Skeletal muscle satellite cell (primary cell): Measurements from ENCODE around the gene KLRK1.
"Not testable (repeated sequence)": the region's sequence is repeated elsewhere in the genome, so short reads cannot be mapped to it uniquely, and the experiment has no call there.

Experiments used
- H3K27me3 ChIP-seq: 2 replicates; pipeline ENCODE4 v1.7.0; 2013; ENCODE audit warnings: low read length; ENCODE audit not compliant: control insufficient read depth, insufficient read depth
- H3K36me3 ChIP-seq: 2 replicates; pipeline ENCODE4 v1.7.0; 2013; ENCODE audit warnings: mild to moderate bottlenecking, control low read depth, low read length; ENCODE audit not compliant: insufficient read depth
- H3K4me1 ChIP-seq: 2 replicates; pipeline ENCODE4 v1.7.0; 2013; ENCODE audit warnings: low read length; ENCODE audit not compliant: control insufficient read depth, insufficient read depth
- H3K4me2 ChIP-seq: 2 replicates; pipeline ENCODE4 v1.7.0; 2013; ENCODE audit warnings: mild to moderate bottlenecking, low read length
- H3K4me3 ChIP-seq: 2 replicates; pipeline ENCODE4 v1.7.0; 2013; ENCODE audit warnings: low read length
- H3K9ac ChIP-seq: 2 replicates; pipeline ENCODE4 v1.7.0; 2013; ENCODE audit warnings: mild to moderate bottlenecking, low read depth, low read length, moderate library complexity
- H3K9me3 ChIP-seq: replicated peaks from 2 replicates; pipeline ENCODE4 v1.7.0; 2013; ENCODE audit warnings: mild to moderate bottlenecking, control low read depth, low read length

The KLRK1 gene

DNA sequence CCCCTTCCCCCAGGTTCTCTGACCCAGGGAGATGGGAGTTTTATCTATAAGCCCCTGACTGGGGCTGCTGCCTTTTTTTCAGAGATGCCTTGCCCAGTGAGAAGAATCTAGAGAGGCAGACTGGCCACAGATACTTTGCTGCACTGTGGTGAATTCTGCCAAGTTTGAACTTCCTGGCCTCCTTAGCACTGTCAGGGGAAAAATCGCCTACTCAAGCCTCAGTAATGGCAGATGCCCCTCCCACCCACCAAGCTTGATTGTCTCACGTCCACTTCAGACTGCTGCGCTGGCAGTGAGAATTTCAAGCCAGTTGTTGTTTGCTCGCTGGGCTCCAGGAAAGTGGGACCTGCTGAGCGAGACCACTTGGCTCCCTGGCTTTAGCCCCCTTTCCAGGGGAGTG is 31.7 kb downstream of the KLRK1 start:
- Histone ChIP-seq H3K27me3 (no peaks in the 10 kb centered on the region), H3K4me3 (no peak overlapping the region), H3K9me3 (no peaks in the 10 kb centered on the region), H3K4me2 (no peak overlapping the region), H3K36me3 (no peaks in the 10 kb centered on the region), H3K9ac (no peak overlapping the region), H3K4me1 (peaks cover 23% of the 10 kb centered on the region)

DNA sequence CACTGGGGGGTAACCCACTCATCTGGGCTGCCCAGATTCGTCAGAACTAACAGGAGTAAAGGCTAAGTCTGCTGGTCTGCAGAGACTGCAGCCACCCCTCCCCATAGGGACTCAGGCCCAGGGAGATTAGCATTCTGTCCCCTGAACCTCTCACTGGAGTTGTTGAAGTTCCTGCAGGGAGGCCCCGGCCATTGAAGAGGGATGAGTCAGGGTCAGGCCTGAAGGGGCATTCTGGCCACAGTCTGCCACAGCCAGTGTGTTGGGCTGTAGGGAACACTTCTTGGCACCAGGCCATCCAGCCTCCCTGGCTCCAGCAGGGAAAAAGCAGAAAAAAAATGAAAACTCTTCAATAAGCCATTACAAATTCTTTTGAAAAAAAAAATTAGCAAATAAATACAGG is 35.3 kb downstream of the KLRK1 start:
- Histone ChIP-seq H3K4me1 (peaks cover 7% of the 10 kb centered on the region), H3K36me3 (no peaks in the 10 kb centered on the region), H3K9ac (no peak overlapping the region), H3K4me2 (no peak overlapping the region), H3K9me3 (no peaks in the 10 kb centered on the region), H3K27me3 (no peaks in the 10 kb centered on the region), H3K4me3 (no peak overlapping the region)

DNA sequence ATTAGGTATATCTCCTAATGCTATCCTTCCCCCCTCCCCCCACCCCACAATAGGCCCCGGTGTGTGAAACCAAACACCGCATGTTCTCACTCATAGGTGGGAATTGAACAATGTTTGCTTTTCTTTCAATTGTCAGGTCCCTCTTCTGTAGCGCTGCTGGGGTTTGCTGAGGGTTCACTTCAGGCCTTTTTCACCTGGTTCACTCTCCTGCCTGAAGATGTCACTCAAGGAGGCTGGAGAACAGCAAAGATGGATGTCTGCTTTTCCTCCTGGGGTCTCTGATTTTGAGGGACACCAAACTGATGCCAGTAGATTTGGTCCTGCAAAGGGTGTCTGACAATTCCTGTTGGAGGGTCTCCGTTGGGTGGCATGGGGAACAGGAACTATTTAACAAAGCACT is 35.8 kb downstream of the KLRK1 start:
- no peak overlapping the region for H3K4me3 ChIP-seq
- H3K4me2 ChIP-seq = no peak overlapping the region
- no peaks in the 10 kb centered on the region for H3K27me3 ChIP-seq
- H3K9me3 ChIP-seq = no peaks in the 10 kb centered on the region
- H3K4me1 ChIP-seq = peaks cover 7% of the 10 kb centered on the region
- no peaks in the 10 kb centered on the region for H3K36me3 ChIP-seq
- H3K9ac ChIP-seq = no peak overlapping the region

DNA sequence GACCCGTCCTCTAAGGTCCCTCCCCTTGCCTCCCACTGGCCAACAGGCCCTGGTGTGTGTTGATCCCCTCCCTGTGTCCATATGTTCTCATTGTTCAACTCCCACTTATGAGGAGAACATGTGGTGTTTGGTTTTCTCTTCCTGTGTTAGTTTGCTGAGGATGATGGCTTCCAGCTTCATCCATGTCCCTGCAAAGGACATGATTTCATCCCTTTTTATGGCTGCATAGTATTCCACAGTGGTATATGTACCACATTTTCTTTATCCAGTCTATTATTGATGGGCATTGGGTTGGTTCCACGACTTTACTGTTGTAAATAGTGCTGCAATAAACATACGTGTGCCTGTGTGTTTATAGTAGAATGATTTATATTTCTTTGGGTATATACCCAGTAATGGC is 38.4 kb downstream of the KLRK1 start:
- H3K4me1 ChIP-seq, H3K4me3 ChIP-seq, H3K9ac ChIP-seq, H3K4me2 ChIP-seq, H3K9me3 ChIP-seq, H3K36me3 ChIP-seq, H3K27me3 ChIP-seq: not testable (repeated sequence)

DNA sequence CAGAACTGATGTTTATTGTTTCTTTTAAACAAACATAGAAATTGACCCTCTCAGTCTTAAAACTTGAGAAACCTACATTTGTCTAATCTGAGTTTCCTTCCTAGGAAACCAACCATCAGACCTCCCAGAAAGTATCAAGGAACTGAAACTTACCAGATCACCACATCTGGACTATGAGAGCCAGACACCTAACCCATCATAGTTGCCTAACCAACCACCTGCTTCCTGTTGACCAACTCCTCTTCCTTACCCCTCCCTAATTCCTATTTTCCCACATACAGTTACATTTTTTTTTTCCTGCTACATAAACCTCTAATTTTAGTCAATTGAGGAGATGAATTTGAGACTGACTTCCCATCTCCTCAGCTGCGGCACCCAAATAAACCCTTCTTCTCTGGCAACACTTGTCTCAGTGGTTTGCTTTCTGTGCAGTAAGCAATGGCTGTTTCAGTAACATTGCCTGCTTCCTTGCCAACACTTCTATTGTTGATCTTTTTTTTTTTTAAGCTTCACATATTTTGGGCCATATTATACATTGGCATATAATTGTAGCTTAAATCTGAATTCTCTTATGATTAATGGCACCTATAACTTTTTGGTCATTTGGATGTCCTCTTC is 47.8 kb downstream of the KLRK1 start:
- H3K27me3 ChIP-seq = no peaks in the 10 kb centered on the region
- no peak overlapping the region for H3K4me2 ChIP-seq
- no peak overlapping the region for H3K4me3 ChIP-seq
- H3K9me3 ChIP-seq = no peaks in the 10 kb centered on the region
- H3K4me1 ChIP-seq = peaks cover 10% of the 10 kb centered on the region
- no peaks in the 10 kb centered on the region for H3K36me3 ChIP-seq
- no peak overlapping the region for H3K9ac ChIP-seq

DNA sequence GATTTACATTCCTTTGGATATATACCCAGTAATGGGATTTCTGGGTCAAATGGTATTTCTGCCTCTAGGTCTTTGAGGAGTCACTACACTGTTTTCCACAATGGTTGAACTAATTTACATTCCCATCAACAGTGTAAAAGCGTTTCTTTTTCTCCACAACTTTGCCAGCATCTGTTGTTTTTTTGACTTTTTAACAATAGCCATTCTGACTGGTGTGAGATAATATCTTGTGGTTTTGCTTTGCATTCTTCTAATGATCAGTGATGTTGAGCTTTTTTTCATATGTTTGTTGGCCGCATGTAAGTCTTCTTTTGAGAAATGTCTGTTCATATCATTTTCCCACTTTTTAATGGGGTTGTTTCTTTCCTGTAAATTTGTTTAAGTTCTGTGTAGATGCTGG is 48.9 kb downstream of the KLRK1 start:
- H3K27me3 ChIP-seq, H3K4me3 ChIP-seq, H3K4me2 ChIP-seq, H3K4me1 ChIP-seq, H3K9me3 ChIP-seq, H3K9ac ChIP-seq, H3K36me3 ChIP-seq: not testable (repeated sequence)

DNA sequence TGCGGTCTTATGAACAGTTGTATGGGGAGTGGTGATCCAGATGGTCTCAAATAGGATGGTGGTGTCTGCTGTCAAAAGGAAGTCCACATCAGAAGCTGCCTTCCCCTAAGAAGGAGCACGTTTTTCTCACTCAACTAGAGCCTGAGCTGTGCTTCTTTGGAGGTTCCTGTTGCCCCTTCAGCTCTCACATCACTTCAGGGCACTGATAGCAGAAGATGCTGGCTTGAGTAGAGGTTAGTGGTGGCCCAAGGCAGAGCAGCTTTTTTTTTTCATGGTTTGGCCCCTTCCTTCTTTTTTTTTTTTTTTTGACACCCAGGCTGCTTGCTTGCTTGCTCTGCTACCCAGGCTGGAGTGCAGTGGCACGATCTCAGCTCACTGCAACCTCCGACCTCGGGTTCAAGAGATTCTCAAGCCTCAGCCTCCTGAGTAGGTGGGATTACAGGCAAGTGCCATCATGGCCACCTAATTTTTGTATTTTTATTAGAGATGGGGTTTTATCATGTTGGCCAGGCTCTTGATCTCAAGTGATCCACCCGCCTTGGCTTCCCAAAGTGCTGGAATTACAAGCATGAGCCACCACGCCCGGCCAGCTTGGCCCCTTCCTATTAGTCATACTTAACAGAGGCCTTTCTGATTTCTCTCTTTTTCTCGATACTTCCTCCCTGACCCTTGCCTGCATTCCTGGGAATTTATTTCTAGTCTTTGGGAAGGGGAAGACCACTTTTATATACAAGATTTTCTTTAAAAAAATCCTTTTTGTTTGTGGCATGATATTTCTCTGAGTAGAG is 50.6 kb downstream of the KLRK1 start:
- Histone ChIP-seq H3K36me3 (no peaks in the 10 kb centered on the region), H3K4me2 (peak overlapping the region; percentile 11), H3K4me1 (peaks cover 10% of the 10 kb centered on the region), H3K27me3 (no peaks in the 10 kb centered on the region), H3K9me3 (no peaks in the 10 kb centered on the region), H3K9ac (no peak overlapping the region), H3K4me3 (no peak overlapping the region)

DNA sequence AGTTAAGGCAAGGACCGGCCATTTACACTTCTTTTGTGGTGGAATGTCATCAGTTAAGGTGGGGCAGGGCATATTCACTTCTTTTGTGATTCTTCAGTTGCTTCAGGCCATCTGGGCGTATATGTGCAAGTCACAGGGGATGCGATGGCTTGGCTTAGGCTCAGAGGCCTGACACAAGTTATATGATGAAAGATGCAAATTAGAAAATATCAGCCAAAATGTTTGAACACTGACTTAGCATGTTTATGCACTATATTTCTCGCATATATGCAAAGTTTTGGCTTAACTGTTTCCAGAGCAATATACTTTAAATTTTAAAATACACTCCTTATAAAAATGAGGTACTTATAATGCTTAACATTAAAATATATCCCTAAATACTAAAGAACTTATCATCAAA is 51.4 kb downstream of the KLRK1 start:
- H3K9ac ChIP-seq, H3K27me3 ChIP-seq, H3K4me2 ChIP-seq, H3K9me3 ChIP-seq, H3K4me3 ChIP-seq, H3K36me3 ChIP-seq, H3K4me1 ChIP-seq: not testable (repeated sequence)

DNA sequence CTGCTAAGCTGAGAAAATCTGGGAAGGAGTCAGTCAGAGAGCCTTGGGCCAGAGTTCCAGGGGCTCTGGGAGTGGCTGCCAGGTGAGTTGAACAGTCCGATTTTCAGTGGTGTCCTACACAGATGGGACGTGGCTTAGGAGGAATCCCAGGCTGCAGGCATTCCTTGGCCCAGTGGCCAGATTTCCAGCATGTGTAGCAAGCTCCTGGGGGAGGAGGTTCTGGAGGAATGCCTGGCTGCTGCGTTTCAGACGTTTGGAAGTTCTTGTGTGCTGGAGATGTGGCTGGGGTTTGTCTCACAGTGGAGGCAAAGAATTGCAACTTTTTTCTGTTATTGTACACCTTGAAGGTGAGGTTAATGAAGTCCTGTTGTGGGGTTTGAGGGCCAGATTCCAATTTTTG is 53.6 kb downstream of the KLRK1 start:
- not testable (repeated sequence) for H3K4me2 ChIP-seq, H3K27me3 ChIP-seq, H3K9ac ChIP-seq, H3K36me3 ChIP-seq, H3K4me3 ChIP-seq, H3K9me3 ChIP-seq, H3K4me1 ChIP-seq

DNA sequence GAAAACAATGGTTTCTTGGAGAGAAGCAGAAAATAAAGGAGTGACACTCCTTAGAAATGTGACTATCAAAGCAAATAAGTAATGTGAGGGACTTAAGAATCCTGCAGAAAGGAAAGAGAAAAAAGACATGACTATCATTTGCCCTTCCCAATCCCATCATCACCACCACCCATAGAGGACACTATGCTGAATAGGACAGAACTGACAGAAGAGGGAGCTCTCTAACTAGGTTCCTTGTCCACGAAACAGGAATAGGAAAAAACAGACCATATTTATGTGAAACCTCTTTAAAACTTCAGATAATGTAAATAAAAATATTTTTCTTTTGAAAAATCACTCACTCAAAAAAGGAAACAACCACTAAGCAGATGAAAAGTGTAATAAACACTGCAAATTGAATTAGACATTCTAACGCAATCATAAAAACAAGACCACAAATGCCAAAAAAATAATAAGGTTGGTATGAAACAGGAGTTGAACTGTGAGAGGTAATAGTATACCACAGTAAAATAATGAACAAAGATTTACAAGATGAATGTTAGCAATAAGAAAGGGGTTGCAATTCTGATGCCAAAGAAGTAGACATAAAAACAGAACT is 58.1 kb downstream of the KLRK1 start:
- Histone ChIP-seq H3K27me3 (no peaks in the 10 kb centered on the region), H3K4me1 (no peaks in the 10 kb centered on the region), H3K4me3 (no peak overlapping the region), H3K9me3 (no peaks in the 10 kb centered on the region), H3K9ac (no peak overlapping the region), H3K4me2 (no peak overlapping the region), H3K36me3 (no peaks in the 10 kb centered on the region)

DNA sequence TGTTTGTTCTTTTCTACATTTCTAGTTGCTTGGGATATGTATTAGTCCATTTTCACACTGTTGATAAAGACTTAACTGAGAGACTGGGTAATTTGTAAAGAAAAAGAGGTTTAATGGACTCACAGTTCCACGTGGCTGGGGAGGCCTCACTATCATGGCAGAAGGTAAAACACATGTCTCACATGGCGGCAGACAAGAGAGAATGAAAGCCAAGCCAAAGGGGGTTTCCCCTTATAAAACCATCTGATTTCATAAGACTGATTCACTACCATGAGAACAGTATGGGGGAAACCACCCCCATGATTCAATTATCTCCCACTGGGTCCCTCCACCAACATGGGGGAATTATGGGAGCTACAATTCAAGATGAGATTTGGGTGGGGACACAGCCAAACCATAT is 61.1 kb downstream of the KLRK1 start:
- not testable (repeated sequence) for H3K36me3 ChIP-seq, H3K4me3 ChIP-seq, H3K4me1 ChIP-seq, H3K27me3 ChIP-seq, H3K9me3 ChIP-seq, H3K9ac ChIP-seq, H3K4me2 ChIP-seq
